NCI-H1417 (cell line): ENCODE measurements around the gene ZNF319.

Experiments used
- DNase-seq, 3 experiments: peaks; one replicate each; lab custom pipeline; 2025; lab: John Stamatoyannopoulos, UW

The ZNF319 gene

GRCh38 chr16:57977418-57978069, 22.9 kb downstream of the ZNF319 start:
- DNase-seq, result no peak

GRCh38 chr16:57976331-57976796, 24.1 kb downstream of the ZNF319 start:
- DNase-seq, result no peak

GRCh38 chr16:57972306-57972705, 28.2 kb downstream of the ZNF319 start:
- no peak for DNase-seq

- DNase-seq, result no peak
Measured at GRCh38 chr16:57971848-57972247, 28.6 kb downstream of the ZNF319 start.

- DNase-seq, result peak; percentile 6 to 69 (median 31)
Measured at GRCh38 chr16:57970970-57971369, 29.5 kb downstream of the ZNF319 start, which contains the start of gene CNGB1. CNGB1 (minus strand) TSS chr16:57971128; CDS start chr16:57967286, 3,842 bp downstream.

GRCh38 chr16:57970319-57970718, 30.2 kb downstream of the ZNF319 start:
- DNase-seq, result no peak

- DNase-seq, result no peak
Measured at GRCh38 chr16:57969451-57970123, 30.9 kb downstream of the ZNF319 start.

- no peak for DNase-seq
Measured at GRCh38 chr16:57967916-57968315, 32.6 kb downstream of the ZNF319 start.

GRCh38 chr16:57966986-57967385, 33.5 kb downstream of the ZNF319 start:
- DNase-seq, result no peak

- no peak for DNase-seq
Measured at GRCh38 chr16:57966204-57966771, 34.2 kb downstream of the ZNF319 start.

GRCh38 chr16:57964157-57964700, 36.2 kb downstream of the ZNF319 start:
- no peak for DNase-seq

- DNase-seq, result no peak
Measured at GRCh38 chr16:57962756-57963155, 37.7 kb downstream of the ZNF319 start.

GRCh38 chr16:57962046-57962445, 38.4 kb downstream of the ZNF319 start:
- no peak for DNase-seq

- no peak for DNase-seq
Measured at GRCh38 chr16:57961538-57961937, 38.9 kb downstream of the ZNF319 start.

- no peak for DNase-seq
Measured at GRCh38 chr16:57960826-57961472, 39.5 kb downstream of the ZNF319 start.

- no peak for DNase-seq
Measured at GRCh38 chr16:57960310-57960709, 40.2 kb downstream of the ZNF319 start.

- DNase-seq, result no peak
Measured at GRCh38 chr16:57959804-57960203, 40.7 kb downstream of the ZNF319 start.

GRCh38 chr16:57959121-57959520, 41.4 kb downstream of the ZNF319 start:
- DNase-seq, result no peak

GRCh38 chr16:57958544-57958943, 41.9 kb downstream of the ZNF319 start:
- no peak for DNase-seq

- DNase-seq, result no peak
Measured at GRCh38 chr16:57957673-57958392, 42.6 kb downstream of the ZNF319 start.

- peak in 1 of 3 experiments; percentile 27 for DNase-seq
Measured at GRCh38 chr16:57956924-57957672, 43.4 kb downstream of the ZNF319 start.
